HEK293 (cell line): ENCODE measurements around the gene ANKRD53.

Experiments used
- BCL11A ChIP-seq: fragments of 450-650 bp; formaldehyde crosslinking; IDR thresholded peaks from 2 replicates; pipeline ENCODE4 v1.5.1; 2016; ENCODE audit warnings: low read depth, missing biosample characterization, missing genetic modification characterization
- HOXD13 ChIP-seq: sonication (generic); formaldehyde crosslinking; IDR thresholded peaks from 2 replicates; pipeline ENCODE4 v1.8.0; 2022; ENCODE audit warnings: missing genetic modification reagents, borderline replicate concordance
- KLF7 ChIP-seq: fragments of 450-650 bp; formaldehyde crosslinking; IDR thresholded peaks from 2 replicates; pipeline ENCODE4 v1.5.1; 2016; ENCODE audit warnings: missing biosample characterization, missing genetic modification characterization, borderline replicate concordance
- KLF8 ChIP-seq: fragments of 450-650 bp; formaldehyde crosslinking; IDR thresholded peaks from 2 replicates; pipeline ENCODE4 v1.5.1; 2016; ENCODE audit warnings: missing biosample characterization, missing genetic modification characterization
- WT1 ChIP-seq: fragments of 450-650 bp; formaldehyde crosslinking; IDR thresholded peaks from 2 replicates; pipeline ENCODE4 v1.5.1; 2016; ENCODE audit warnings: missing biosample characterization, missing genetic modification characterization
- ZBTB20 ChIP-seq: fragments of 450-650 bp; formaldehyde crosslinking; IDR thresholded peaks from 2 replicates; pipeline ENCODE4 v1.5.1; 2016; ENCODE audit warnings: missing biosample characterization, missing genetic modification characterization
- ZNF16 ChIP-seq: fragments of 450-650 bp; formaldehyde crosslinking; IDR thresholded peaks from 2 replicates; pipeline ENCODE4 v1.5.1; 2016; ENCODE audit warnings: low read depth, missing biosample characterization, missing genetic modification characterization
- ZNF174 ChIP-seq: fragments of 450-650 bp; formaldehyde crosslinking; IDR thresholded peaks from 2 replicates; pipeline ENCODE4 v1.5.0; 2017; ENCODE audit warnings: missing biosample characterization, mild to moderate bottlenecking, missing genetic modification characterization
- ZNF184 ChIP-seq: fragments of 450-650 bp; IDR thresholded peaks from 2 replicates; pipeline ENCODE4 v1.5.1; 2018; ENCODE audit warnings: missing biosample characterization, mild to moderate bottlenecking, missing genetic modification characterization
- ZNF19 ChIP-seq: fragments of 450-650 bp; formaldehyde crosslinking; IDR thresholded peaks from 2 replicates; pipeline ENCODE4; 2016; ENCODE audit warnings: missing biosample characterization, missing genetic modification characterization, low read depth
- ZNF221 ChIP-seq: fragments of 450-650 bp; formaldehyde crosslinking; IDR thresholded peaks from 2 replicates; pipeline ENCODE4 v1.5.1; 2017; ENCODE audit warnings: missing biosample characterization, missing genetic modification characterization, borderline replicate concordance
- ZNF302 ChIP-seq: fragments of 450-650 bp; formaldehyde crosslinking; IDR thresholded peaks from 2 replicates; pipeline ENCODE4 v1.5.1; 2016; ENCODE audit warnings: missing biosample characterization, missing genetic modification characterization, low read depth
- ZNF324 ChIP-seq: fragments of 450-650 bp; formaldehyde crosslinking; IDR thresholded peaks from 2 replicates; pipeline ENCODE4 v1.5.1; 2016; ENCODE audit warnings: missing biosample characterization, missing genetic modification characterization
- ZNF335 ChIP-seq: fragments of 450-650 bp; formaldehyde crosslinking; conservative IDR thresholded peaks from 2 replicates; pipeline ENCODE4 v1.5.1; 2016; ENCODE audit warnings: missing biosample characterization, missing genetic modification characterization
- ZNF341 ChIP-seq: fragments of 450-650 bp; formaldehyde crosslinking; IDR thresholded peaks from 2 replicates; pipeline ENCODE4; 2016; ENCODE audit warnings: low read depth, missing biosample characterization, missing genetic modification characterization
- ZNF37A ChIP-seq: fragments of 450-650 bp; IDR thresholded peaks from 2 replicates; pipeline ENCODE4 v1.5.1; 2018; ENCODE audit warnings: missing biosample characterization, missing genetic modification characterization
- ZNF423 ChIP-seq: fragments of 450-650 bp; formaldehyde crosslinking; IDR thresholded peaks from 2 replicates; pipeline ENCODE4 v1.5.1; 2016; ENCODE audit warnings: missing biosample characterization, missing genetic modification characterization
- ZNF433 ChIP-seq: fragments of 450-650 bp; formaldehyde crosslinking; IDR thresholded peaks from 2 replicates; pipeline ENCODE4 v1.5.1; 2016; ENCODE audit warnings: missing biosample characterization, missing genetic modification characterization, low read depth
- ZNF501 ChIP-seq: fragments of 450-650 bp; formaldehyde crosslinking; IDR thresholded peaks from 2 replicates; pipeline ENCODE4 v1.5.1; 2016; ENCODE audit warnings: missing biosample characterization, missing genetic modification characterization
- ZNF514 ChIP-seq: fragments of 450-650 bp; formaldehyde crosslinking; IDR thresholded peaks from 2 replicates; pipeline ENCODE4 v1.5.1; 2016; ENCODE audit warnings: missing biosample characterization, missing genetic modification characterization
- ZNF521 ChIP-seq: fragments of 450-650 bp; formaldehyde crosslinking; IDR thresholded peaks from 2 replicates; pipeline ENCODE4 v1.5.1; 2017; ENCODE audit warnings: missing biosample characterization, mild to moderate bottlenecking, missing genetic modification characterization
- ZNF626 ChIP-seq: fragments of 450-650 bp; sonication (Bioruptor Pico); formaldehyde crosslinking; IDR thresholded peaks from 2 replicates; pipeline ENCODE4 v1.5.1; 2018; ENCODE audit warnings: missing biosample characterization, missing genetic modification characterization, inconsistent platforms
- ZNF654 ChIP-seq: fragments of 450-650 bp; formaldehyde crosslinking; IDR thresholded peaks from 2 replicates; pipeline ENCODE4 v1.5.1; 2016; ENCODE audit warnings: low read depth, missing biosample characterization, missing genetic modification characterization
- ZNF701 ChIP-seq: fragments of 450-650 bp; formaldehyde crosslinking; IDR thresholded peaks from 2 replicates; pipeline ENCODE4 v1.5.1; 2016; ENCODE audit warnings: missing biosample characterization, missing genetic modification characterization
- ZNF747 ChIP-seq: fragments of 450-650 bp; formaldehyde crosslinking; IDR thresholded peaks from 2 replicates; pipeline ENCODE4 v1.5.1; 2016; ENCODE audit warnings: missing biosample characterization, missing genetic modification characterization
- ZNF777 ChIP-seq: fragments of 450-650 bp; formaldehyde crosslinking; IDR thresholded peaks from 2 replicates; pipeline ENCODE4 v1.5.1; 2017; ENCODE audit warnings: missing biosample characterization, missing genetic modification characterization, borderline replicate concordance
- ZNF792 ChIP-seq: fragments of 450-650 bp; formaldehyde crosslinking; IDR thresholded peaks from 2 replicates; pipeline ENCODE4 v1.5.1; 2016; ENCODE audit warnings: missing biosample characterization, missing genetic modification characterization
- ZNF830 ChIP-seq: fragments of 450-650 bp; IDR thresholded peaks from 2 replicates; pipeline ENCODE4 v1.5.0; 2018; ENCODE audit warnings: missing biosample characterization, missing genetic modification characterization, low read depth, mild to moderate bottlenecking, moderate library complexity
- ZNF837 ChIP-seq: fragments of 450-650 bp; formaldehyde crosslinking; IDR thresholded peaks from 2 replicates; pipeline ENCODE4 v1.5.1; 2016; ENCODE audit warnings: missing biosample characterization, missing genetic modification characterization
- TF ChIP-seq, protein P1 (sequence below): fragments of 450-650 bp; formaldehyde crosslinking; IDR thresholded peaks from 2 replicates; pipeline ENCODE4 v1.5.1; 2016; ENCODE audit warnings: missing biosample characterization, missing genetic modification characterization
- TF ChIP-seq, protein P2 (sequence below): fragments of 450-650 bp; formaldehyde crosslinking; IDR thresholded peaks from 2 replicates; pipeline ENCODE4 v1.5.1; 2016; ENCODE audit warnings: missing biosample characterization, missing genetic modification characterization
- TF ChIP-seq, protein P3 (sequence below): fragments of 450-650 bp; formaldehyde crosslinking; IDR thresholded peaks from 2 replicates; pipeline ENCODE4 v1.5.1; 2016; ENCODE audit warnings: missing biosample characterization, missing genetic modification characterization
- TF ChIP-seq, protein P4 (sequence below): fragments of 450-650 bp; formaldehyde crosslinking; IDR thresholded peaks from 2 replicates; pipeline ENCODE4 v1.5.1; 2016; ENCODE audit warnings: missing biosample characterization, missing genetic modification characterization
- TF ChIP-seq, protein P5 (sequence below): fragments of 450-650 bp; formaldehyde crosslinking; IDR thresholded peaks from 2 replicates; pipeline ENCODE4 v1.5.1; 2016; ENCODE audit warnings: missing biosample characterization, missing genetic modification characterization
- TF ChIP-seq, protein P6 (sequence below): fragments of 450-650 bp; formaldehyde crosslinking; IDR thresholded peaks from 2 replicates; pipeline ENCODE4 v1.5.1; 2016; ENCODE audit warnings: missing biosample characterization, missing genetic modification characterization

The ANKRD53 gene

DNA sequence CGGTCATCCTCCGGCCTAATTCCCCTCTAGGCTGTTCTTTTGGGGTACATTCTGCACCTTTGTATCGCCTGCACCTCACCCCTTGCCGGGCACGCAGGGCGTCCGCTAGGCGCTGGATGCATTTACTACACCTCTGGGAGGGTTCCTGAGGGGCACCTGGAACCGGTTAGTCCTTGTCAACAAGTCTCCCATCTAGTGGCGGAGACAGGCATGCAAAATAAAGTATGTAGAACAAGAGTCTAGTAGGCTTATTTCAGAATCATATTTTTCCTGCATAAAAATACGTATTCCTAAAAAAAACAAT lies 16.9 kb downstream of the ANKRD53 start (continued):
- TF ChIP-seq, protein P1, sequence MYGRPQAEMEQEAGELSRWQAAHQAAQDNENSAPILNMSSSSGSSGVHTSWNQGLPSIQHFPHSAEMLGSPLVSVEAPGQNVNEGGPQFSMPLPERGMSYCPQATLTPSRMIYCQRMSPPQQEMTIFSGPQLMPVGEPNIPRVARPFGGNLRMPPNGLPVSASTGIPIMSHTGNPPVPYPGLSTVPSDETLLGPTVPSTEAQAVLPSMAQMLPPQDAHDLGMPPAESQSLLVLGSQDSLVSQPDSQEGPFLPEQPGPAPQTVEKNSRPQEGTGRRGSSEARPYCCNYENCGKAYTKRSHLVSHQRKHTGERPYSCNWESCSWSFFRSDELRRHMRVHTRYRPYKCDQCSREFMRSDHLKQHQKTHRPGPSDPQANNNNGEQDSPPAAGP (tag by site-specific recombination), result no peak
- TF ChIP-seq ZNF654, result peak; percentile 10; the same call in 1 of the 2 replicates
- TF ChIP-seq HOXD13 (CRISPR knock-in tag), result no peak
- TF ChIP-seq, protein P2, sequence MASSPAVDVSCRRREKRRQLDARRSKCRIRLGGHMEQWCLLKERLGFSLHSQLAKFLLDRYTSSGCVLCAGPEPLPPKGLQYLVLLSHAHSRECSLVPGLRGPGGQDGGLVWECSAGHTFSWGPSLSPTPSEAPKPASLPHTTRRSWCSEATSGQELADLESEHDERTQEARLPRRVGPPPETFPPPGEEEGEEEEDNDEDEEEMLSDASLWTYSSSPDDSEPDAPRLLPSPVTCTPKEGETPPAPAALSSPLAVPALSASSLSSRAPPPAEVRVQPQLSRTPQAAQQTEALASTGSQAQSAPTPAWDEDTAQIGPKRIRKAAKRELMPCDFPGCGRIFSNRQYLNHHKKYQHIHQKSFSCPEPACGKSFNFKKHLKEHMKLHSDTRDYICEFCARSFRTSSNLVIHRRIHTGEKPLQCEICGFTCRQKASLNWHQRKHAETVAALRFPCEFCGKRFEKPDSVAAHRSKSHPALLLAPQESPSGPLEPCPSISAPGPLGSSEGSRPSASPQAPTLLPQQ, result no peak
- TF ChIP-seq, protein P3, sequence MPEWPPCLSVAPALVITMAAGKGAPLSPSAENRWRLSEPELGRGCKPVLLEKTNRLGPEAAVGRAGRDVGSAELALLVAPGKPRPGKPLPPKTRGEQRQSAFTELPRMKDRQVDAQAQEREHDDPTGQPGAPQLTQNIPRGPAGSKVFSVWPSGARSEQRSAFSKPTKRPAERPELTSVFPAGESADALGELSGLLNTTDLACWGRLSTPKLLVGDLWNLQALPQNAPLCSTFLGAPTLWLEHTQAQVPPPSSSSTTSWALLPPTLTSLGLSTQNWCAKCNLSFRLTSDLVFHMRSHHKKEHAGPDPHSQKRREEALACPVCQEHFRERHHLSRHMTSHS (tag by site-specific recombination), result no peak
- TF ChIP-seq ZNF433 (tag by site-specific recombination), result no peak
- peak; percentile 59 for TF ChIP-seq ZNF335 (tag by site-specific recombination)
- no peak for TF ChIP-seq ZNF174 (tag by site-specific recombination)
- TF ChIP-seq ZNF792, result no peak
- no peak for TF ChIP-seq ZNF184 (tag by site-specific recombination)
- no peak for TF ChIP-seq ZNF626 (tag by site-specific recombination)
- no peak for TF ChIP-seq ZNF221 (tag by site-specific recombination)
- TF ChIP-seq ZNF324 (tag by site-specific recombination), result no peak
- TF ChIP-seq, protein P4, sequence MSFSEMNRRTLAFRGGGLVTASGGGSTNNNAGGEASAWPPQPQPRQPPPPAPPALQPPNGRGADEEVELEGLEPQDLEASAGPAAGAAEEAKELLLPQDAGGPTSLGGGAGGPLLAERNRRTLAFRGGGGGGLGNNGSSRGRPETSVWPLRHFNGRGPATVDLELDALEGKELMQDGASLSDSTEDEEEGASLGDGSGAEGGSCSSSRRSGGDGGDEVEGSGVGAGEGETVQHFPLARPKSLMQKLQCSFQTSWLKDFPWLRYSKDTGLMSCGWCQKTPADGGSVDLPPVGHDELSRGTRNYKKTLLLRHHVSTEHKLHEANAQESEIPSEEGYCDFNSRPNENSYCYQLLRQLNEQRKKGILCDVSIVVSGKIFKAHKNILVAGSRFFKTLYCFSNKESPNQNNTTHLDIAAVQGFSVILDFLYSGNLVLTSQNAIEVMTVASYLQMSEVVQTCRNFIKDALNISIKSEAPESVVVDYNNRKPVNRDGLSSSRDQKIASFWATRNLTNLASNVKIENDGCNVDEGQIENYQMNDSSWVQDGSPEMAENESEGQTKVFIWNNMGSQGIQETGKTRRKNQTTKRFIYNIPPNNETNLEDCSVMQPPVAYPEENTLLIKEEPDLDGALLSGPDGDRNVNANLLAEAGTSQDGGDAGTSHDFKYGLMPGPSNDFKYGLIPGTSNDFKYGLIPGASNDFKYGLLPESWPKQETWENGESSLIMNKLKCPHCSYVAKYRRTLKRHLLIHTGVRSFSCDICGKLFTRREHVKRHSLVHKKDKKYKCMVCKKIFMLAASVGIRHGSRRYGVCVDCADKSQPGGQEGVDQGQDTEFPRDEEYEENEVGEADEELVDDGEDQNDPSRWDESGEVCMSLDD (tag by site-specific recombination), result 0 out of 2 replicates have a peak, but pooled peaks have one; percentile 7
- TF ChIP-seq, protein P5, sequence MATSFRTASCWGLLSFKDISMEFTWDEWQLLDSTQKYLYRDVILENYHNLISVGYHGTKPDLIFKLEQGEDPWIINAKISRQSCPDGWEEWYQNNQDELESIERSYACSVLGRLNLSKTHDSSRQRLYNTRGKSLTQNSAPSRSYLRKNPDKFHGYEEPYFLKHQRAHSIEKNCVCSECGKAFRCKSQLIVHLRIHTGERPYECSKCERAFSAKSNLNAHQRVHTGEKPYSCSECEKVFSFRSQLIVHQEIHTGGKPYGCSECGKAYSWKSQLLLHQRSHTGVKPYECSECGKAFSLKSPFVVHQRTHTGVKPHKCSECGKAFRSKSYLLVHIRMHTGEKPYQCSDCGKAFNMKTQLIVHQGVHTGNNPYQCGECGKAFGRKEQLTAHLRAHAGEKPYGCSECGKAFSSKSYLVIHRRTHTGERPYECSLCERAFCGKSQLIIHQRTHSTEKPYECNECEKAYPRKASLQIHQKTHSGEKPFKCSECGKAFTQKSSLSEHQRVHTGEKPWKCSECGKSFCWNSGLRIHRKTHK, result no peak
- TF ChIP-seq ZNF423, result no peak
- no peak for TF ChIP-seq WT1 (tag by site-specific recombination)
- no peak for TF ChIP-seq ZNF19
- TF ChIP-seq, protein P6, sequence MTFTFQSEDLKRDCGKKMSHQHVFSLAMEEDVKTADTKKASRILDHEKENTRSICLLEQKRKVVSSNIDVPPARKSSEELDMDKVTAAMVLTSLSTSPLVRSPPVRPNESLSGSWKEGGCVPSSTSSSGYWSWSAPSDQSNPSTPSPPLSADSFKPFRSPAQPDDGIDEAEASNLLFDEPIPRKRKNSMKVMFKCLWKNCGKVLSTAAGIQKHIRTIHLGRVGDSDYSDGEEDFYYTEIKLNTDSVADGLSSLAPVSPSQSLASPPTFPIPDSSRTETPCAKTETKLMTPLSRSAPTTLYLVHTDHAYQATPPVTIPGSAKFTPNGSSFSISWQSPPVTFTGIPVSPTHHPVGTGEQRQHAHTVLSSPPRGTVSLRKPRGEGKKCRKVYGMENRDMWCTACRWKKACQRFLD (tag by site-specific recombination), result no peak
- TF ChIP-seq ZNF837 (tag by site-specific recombination), result no peak
- no peak for TF ChIP-seq ZNF777
- no peak for TF ChIP-seq ZNF747 (tag by site-specific recombination)
- TF ChIP-seq ZNF701, result no peak
- TF ChIP-seq ZBTB20 (tag by site-specific recombination), result peak; percentile 90
- TF ChIP-seq ZNF501 (tag by site-specific recombination), result no peak
- TF ChIP-seq ZNF37A, result no peak
- no peak for TF ChIP-seq ZNF341 (tag by site-specific recombination)
- no peak for TF ChIP-seq ZNF521 (tag by site-specific recombination)
- TF ChIP-seq KLF8, result no peak
- TF ChIP-seq ZNF16, result no peak
- no peak for TF ChIP-seq ZNF302 (tag by site-specific recombination)
- no peak for TF ChIP-seq ZNF514
- no peak for TF ChIP-seq ZNF830 (tag by site-specific recombination)
- no peak for TF ChIP-seq KLF7 (tag by site-specific recombination)
- no peak for TF ChIP-seq BCL11A (tag by site-specific recombination)
